GM19351 (cell line): Measurements from ENCODE around the gene EIF4EBP3.

Source experiments
- ATAC-seq: cut with Tn5 transposase; IDR thresholded peaks from one replicate; pipeline ENCODE4 v1.9.1; 2021; ENCODE audit warnings: mild to moderate bottlenecking, moderate library complexity; ENCODE audit not compliant: unreplicated experiment

The EIF4EBP3 gene

DNA sequence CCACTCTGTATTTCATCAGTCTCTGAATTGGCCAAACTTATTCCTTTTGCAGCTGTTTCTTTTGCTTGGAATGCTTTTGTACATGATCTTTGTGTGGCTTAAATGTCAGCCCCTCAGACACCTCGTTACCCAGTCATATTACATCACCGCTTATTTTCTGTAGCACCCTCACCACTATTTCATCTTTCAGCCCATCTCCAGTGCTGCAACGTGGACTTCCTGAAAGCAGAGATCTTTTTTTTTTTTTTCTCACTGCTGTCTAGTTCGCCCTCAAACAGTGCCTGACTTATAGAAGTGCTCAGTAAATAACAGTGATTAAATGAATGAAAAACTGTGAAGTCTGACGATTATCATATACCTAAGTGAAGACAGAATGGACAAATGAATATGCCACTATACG lies 9.0 kb downstream of the EIF4EBP3 start:
- no peak for ATAC-seq

DNA sequence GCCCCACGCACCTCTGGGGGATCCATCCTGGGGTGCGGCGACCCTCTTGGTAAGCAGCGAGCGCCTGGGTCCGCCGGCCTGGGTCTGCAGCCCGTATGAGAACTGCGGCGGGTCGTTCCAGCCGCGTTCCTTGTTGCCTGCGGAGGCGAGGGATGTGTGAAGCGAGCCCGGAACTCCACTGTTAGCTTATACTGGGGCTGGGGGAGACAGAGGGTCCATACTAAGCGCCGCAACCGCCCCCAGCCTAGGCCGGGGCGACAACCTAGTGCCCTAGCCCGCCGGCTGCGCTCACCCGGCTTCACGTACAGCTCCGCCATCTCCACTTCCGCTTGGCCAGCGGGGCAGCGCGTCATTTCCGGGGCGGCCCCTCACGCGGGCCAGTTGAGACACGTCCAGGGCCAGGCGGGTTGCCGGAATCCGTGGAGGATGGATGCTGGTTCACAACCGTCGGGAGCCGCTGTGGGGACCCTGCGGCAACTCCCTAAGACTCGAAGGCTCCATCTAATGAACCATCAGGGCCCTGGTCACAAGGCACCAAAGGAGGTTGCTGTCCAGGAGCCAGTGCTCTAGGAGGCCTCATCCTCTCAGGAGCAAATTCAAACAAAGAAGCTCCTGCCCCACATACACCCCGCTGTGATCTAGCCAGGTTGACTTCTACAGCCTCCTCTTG lies 9.8 kb downstream of the EIF4EBP3 start, which contains the start of gene SRA1:
Gene SRA1, minus strand, starts transcription at position 338 of the 670 bp plus-strand sequence. Its CDS starts 21 bp downstream, at position 317.
- peak; percentile 95 for ATAC-seq

DNA sequence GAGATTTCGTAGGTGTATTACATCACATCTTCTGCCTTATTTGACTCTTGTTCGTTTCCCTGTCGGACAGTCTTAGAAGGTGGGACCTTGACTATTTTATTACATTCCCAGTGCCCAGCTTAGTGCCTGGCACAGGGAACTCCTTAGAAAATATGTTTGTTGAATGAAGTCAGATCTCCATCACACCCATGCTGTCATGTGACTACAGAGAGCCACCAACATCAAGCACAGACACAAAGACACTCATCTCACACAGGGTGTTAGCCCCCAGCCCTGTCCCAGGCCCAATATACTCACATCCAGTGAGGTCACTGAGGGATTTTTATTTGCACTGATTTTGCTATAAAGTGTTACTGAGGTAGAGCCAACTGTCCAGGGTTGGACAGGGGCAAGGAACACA lies 10.5 kb downstream of the EIF4EBP3 start:
- ATAC-seq: no peak

DNA sequence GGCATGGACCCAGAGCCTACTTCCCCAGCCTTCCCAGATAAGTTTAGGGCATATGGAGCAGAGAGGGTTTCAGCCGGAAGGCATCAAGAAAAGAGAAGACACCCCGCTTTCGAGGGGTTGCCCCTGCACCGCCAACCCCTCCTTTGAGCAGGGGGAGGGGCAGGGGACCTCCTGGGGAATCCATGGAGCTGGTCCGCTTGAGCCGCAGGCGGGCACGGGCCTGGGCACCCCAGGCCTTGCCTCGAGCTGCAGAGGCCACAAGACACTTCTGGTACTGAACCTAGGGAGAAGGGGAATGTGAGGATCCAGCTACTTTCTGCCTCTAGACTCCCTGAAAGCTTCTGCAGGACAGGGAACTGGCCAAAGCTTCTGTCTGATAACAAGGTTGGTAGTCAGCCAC lies 11.1 kb downstream of the EIF4EBP3 start:
- no peak for ATAC-seq

DNA sequence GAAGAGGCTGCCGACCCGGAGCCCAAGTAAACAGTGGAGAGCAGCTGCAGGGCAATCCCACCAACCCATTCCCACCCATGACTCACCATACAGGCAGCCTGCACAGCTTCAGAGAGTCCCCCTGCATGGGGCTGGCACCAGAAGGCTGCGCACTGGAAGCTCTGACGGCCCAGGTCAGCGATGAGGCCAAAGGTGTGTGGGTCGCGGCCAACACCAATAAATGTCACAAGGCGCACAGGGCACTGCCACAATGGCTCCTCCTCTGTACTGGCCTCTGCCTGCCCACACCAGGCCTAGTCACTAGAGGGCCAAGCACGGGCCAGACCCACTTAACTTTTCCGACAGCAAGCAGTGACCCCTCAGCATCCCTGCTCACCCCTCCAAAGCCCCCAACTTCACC lies 12.8 kb downstream of the EIF4EBP3 start:
- ATAC-seq: no peak

DNA sequence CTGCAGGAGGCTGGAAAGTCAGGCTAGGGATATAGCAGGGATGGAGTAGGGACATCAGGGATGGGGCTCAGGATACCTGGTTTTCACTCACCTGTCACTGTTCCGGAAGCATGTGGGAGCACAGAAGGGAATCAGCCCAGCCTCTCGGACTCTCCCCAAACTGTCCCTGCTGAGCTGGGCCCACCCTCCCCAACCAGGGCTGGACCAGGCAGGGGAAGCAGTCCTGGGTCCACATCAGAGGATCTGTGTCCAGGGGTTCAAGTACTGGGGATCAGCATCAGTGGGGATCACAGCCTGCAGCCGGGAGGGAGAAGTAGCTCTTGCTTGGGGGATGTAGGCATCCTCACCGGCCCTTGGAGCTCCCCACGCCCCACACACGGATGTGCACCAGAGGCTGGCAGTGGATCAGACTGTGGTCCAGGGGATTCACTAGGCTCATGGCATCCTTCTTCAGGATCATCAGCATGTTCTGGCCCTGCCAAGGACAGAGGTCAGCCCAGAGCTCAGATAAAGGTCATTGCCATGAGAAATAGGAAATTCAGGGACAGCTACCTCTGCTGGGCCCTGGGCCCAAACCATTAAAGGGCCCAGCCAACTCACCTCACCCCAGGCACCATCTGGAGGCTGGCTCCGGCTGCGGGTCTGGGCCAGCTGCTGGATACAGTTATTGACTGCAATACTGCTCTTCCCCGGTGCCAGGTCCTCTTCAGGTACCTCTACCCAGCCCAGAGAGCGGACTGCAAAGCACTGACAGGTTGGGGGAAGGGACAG lies 14.5 kb downstream of the EIF4EBP3 start:
- no peak for ATAC-seq

DNA sequence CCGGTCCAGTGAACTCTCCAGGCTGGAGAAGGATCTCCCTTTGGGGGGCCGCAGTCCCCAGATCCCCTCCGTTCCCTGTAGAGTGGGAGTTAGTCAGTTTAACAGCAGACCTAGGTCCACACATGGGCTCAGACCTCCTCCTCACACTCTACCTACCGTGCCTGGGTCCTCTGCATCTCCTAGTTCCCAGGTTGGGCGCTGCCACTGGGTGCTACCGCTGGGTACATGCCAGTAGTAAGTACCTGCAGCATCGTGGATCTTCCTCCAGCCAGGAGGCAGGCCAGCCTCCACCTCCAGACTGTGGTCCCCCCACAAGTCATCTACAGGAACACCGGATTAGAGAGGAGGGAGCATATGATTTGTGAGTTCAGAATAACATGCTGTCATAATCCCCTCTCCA lies 16.1 kb downstream of the EIF4EBP3 start:
- no peak for ATAC-seq

DNA sequence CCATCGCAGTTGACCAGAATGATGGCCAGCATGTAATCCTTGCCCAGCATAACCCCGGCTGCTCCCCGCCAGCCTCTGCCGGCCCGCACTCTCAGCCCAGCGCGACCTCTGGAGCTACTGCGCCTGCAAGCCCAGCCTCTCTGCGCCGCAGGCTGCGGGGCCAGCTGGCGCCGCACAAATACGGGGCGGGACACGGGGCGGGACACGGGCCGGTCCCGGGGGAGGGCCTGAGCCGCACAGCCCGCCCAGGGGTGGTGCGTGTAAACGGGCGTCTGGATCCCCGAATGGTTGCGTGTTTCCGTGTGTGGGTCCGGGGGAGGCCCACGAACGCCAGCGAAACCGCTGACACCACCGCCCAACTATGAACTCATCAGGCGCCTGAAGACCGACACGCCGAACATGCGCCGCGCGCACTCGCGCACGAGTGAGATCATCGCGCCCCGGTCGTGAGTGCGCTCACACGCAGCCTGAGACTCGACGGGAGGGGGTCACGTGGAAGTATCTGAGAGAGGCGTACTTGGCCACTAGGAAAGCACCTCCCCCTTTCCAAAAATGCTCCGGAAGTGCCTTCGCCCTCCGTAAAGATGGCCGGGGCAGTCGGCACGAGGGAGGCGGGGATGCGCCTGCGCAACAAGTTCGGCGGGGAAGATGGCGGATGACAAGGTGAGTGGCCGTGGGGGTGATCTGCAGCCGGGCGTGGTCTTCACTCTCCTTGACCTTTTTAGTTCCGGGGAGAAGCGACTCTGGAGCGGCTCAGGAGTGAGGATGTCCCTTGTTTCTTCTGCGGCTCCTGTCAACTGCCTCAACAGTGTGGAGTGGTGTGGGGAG lies 16.9 kb downstream of the EIF4EBP3 start, which contains the start of the genes APBB3 and SLC35A4:
Gene APBB3, minus strand, starts transcription at position 403 of the 828 bp plus-strand sequence. Its CDS starts 353 bp downstream, at position 50.
Gene SLC35A4, plus strand, starts transcription at position 633 of the 828 bp plus-strand sequence. CDS start 2,342 bp downstream, outside the sequence.
- ATAC-seq: peak; percentile 82

DNA sequence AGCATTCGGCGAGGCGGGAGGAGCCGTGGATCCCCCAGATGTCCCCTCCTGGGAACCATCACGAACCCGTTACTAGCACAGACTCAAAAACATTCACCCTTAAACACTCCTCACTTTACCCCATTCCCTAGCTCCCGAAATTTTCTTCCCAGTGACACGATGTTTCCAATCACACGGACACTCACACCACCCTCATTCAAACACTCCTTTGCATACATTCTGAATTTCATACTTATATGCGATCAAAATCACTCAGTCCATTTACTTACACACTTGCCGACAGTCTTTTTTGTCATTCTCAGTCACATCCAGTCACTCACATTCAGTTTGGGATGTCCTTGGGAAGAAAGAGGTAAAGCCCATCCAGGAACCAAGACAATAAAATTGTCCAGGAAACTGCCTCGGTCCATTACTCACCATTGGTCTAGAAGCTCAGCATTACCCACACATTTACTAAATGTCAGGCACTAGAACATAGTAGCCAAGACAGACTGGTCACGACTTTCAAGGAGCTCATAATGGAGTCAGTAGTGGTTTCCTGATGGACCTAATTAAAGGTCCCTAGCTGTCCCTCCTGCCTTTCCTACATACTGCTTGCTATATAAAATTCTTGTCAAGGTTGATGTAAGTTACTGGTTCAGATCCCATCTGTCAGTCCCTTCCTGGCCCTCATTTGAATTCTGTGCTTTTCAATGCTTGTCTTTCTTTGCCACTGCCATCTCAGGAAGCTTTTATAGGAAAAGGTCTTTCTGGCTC lies 17.7 kb downstream of the EIF4EBP3 start:
- ATAC-seq: no peak

DNA sequence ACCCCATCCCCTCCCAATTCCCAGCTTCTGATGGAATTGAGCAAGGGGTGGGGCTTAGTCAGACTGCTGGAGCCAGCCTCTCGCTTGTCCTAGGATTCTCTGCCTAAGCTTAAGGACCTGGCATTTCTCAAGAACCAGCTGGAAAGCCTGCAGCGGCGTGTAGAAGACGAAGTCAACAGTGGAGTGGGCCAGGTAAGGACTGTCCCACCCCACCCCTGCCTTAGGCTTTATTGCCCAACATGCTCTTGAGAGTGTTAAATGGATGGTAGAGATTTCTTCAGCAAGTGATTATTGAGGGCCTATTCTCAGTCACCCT lies 18.3 kb downstream of the EIF4EBP3 start:
- ATAC-seq: no peak

DNA sequence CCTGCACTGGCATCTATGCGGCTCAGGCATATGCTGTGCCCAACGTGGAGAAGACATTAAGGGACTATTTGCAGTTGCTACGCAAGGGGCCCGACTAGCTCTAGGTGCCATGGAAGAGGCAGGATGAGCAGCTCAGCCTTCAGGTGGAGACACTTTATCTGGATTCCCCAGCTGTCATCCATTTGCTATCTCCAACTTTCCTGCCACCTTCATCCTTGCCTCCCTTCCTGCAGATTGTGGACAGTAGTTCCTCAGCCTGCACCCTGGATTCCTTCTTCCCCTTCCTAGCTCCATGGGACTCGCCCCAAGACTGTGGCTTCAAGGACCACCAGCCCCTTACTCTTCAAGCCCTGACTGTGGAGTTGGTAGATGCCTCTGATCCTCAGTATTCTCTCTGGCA lies 19.2 kb downstream of the EIF4EBP3 start:
- ATAC-seq: no peak

DNA sequence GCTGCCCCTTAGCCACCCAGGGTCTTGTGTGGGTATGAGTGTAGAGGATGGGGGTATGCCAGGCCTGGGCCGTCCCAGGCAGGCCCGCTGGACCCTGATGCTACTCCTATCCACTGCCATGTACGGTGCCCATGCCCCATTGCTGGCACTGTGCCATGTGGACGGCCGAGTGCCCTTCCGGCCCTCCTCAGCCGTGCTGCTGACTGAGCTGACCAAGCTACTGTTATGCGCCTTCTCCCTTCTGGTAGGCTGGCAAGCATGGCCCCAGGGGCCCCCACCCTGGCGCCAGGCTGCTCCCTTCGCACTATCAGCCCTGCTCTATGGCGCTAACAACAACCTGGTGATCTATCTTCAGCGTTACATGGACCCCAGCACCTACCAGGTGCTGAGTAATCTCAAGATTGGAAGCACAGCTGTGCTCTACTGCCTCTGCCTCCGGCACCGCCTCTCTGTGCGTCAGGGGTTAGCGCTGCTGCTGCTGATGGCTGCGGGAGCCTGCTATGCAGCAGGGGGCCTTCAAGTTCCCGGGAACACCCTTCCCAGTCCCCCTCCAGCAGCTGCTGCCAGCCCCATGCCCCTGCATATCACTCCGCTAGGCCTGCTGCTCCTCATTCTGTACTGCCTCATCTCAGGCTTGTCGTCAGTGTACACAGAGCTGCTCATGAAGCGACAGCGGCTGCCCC lies 19.8 kb downstream of the EIF4EBP3 start:
- ATAC-seq: no peak

DNA sequence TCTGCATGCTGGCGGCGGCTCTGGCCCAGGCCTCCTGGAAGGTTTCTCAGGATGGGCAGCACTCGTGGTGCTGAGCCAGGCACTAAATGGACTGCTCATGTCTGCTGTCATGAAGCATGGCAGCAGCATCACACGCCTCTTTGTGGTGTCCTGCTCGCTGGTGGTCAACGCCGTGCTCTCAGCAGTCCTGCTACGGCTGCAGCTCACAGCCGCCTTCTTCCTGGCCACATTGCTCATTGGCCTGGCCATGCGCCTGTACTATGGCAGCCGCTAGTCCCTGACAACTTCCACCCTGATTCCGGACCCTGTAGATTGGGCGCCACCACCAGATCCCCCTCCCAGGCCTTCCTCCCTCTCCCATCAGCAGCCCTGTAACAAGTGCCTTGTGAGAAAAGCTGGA lies 20.4 kb downstream of the EIF4EBP3 start:
- no peak for ATAC-seq

DNA sequence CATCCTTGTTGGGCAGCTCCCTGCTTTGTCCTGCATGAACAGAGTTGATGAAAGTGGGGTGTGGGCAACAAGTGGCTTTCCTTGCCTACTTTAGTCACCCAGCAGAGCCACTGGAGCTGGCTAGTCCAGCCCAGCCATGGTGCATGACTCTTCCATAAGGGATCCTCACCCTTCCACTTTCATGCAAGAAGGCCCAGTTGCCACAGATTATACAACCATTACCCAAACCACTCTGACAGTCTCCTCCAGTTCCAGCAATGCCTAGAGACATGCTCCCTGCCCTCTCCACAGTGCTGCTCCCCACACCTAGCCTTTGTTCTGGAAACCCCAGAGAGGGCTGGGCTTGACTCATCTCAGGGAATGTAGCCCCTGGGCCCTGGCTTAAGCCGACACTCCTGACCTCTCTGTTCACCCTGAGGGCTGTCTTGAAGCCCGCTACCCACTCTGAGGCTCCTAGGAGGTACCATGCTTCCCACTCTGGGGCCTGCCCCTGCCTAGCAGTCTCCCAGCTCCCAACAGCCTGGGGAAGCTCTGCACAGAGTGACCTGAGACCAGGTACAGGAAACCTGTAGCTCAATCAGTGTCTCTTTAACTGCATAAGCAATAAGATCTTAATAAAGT lies 21.1 kb downstream of the EIF4EBP3 start:
- no peak for ATAC-seq

DNA sequence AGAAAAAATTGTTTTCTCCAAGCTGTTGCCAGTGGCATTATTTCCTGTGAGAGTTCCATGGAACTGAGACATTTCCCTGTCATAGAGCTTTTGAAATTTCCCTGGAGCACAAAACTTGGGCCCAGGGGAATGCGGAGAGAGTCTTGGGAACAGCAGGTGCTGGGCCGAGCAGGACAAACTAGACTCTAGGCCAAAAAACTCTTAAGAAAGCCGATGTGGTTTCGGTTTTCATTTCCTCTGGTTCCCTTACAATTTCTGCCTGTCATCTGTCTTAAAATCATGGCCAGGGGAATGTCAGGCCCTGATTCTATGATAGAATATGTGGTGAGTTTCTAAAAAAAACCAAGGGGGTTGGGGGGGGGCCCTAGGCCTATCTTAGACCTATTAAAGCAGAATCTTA lies 21.7 kb downstream of the EIF4EBP3 start:
- peak; percentile 25 for ATAC-seq

DNA sequence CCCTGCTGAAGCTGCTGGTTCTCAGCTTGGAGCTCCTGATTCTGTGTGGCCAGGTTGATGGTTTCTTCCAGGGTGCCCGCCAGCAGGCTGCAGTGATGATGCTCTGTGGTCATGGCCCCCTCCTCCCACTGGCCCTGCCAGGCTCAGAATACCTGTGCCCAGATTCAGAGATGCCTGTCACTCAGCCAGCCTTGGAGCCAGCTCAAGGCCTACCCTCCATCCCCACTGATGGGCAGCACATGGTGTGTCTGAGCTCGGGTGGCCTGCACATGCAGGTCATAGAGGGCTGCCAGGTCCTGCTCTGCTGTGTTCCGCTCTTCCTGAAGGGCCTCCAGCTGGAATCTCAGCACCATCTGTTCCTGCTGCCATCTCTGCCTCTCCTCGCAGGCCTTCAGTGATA lies 22.6 kb downstream of the EIF4EBP3 start:
- ATAC-seq: no peak

DNA sequence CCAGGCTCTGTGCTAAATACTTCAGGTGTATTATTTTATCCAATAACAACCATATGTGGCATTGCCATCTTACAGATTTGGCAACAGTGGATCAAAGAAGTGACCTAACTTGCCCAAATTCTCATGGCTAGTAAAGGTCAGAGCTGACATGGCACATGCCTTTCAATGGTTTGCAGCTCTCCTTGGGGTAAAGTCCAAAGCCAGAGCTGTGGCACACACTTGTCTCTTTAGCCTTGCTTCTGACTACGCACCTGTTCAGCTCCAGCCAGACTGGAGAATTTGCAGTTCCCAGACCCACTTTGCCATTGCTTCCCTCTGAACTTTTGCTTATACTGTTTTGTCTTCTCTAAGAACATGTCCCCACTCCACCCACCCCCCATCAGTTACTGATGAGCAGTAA lies 23.0 kb downstream of the EIF4EBP3 start:
- ATAC-seq: no peak

DNA sequence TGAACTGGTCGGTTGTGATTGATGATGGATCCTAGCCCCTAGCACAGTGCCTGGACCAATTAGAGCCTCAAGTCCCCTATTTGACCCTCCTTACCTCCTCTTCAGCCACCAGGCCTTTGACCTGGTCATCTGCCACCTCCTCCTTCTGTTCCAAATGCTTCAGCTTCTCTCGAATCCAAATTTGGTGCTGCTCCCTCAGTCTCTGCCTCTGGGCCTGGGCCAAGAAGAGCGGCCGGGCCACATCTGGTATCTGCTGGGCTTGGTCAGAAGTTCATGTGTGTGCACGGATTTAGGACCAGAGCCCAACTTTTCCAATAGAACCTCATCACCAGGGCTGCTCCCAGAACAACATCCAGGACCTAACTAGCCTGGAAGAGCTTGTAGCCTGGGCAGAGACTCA lies 23.6 kb downstream of the EIF4EBP3 start:
- no peak for ATAC-seq

DNA sequence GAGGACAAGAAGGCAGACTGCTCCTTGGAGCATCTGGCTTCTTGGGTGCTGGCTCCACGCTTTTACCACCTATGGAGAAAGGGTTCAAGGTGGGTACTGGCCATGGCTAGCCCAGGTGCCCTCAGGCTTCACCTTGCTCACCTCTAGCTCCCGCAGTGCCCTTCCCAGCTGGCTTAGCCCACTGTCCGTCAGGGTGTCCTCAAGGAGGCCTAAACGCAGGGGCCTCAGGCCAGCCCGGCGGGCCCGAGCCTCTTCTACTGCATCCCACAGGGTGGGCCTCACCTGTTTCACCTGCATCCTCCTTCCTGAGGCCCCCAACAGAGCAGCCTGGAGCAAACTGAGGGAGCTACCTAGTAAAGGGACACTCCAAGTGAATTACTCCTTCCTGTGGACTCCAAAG lies 26.2 kb downstream of the EIF4EBP3 start:
- no peak for ATAC-seq

DNA sequence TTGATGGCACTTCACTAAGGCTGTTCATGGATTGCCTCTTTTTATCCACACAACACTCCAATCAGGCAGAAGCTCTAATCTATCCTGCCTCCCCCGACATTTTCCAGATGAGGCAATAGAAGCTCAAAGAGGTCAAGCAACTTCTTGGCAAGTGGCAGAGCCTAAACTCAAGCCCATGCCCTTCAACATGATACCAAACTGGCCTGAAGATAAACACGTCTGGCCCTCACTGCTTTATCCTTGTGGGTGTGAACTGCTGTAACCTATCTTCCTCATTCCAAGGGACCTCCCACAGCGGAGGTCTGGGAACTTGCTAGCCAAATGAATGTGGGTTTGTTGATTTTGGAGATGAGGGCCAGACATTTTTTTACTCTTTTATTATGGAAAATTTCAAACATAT lies 26.7 kb downstream of the EIF4EBP3 start:
- no peak for ATAC-seq
